ENCODE measurements around the gene ATP1B3.
A peak's percentile ranks its signal among the peaks of the same experiment; 100 is the strongest.
"Not testable (repeated sequence)": the region's sequence is repeated elsewhere in the genome, so short reads cannot be mapped to it uniquely, and the experiment has no call there.

The ATP1B3 gene

GRCh38 chr3:141860766-141861513 is 15.5 kb upstream of the ATP1B3 start:
- DNase-seq, result no peak

- no peak for DNase-seq
These were observed 14.1 kb upstream of the ATP1B3 start for GRCh38 chr3:141862279-141862816.

GRCh38 chr3:141863491-141863890 is 13.0 kb upstream of the ATP1B3 start:
- no peak for DNase-seq

GRCh38 chr3:141864281-141864970 is 12.0 kb upstream of the ATP1B3 start:
- DNase-seq, result no peak

- DNase-seq, result no peak
These were observed 11.3 kb upstream of the ATP1B3 start for GRCh38 chr3:141865101-141865500.

GRCh38 chr3:141870091-141870687 is 6.3 kb upstream of the ATP1B3 start:
- DNase-seq, result no peak

GRCh38 chr3:141875374-141875892 is 1.0 kb upstream of the ATP1B3 start:
- peak; percentile 56 for DNase-seq

- DNase-seq, result no peak
These were observed 506 bp upstream of the ATP1B3 start for GRCh38 chr3:141875893-141876380.

GRCh38 chr3:141876891-141877621 is 613 bp downstream of the ATP1B3 start:
- peak; percentile 14 for DNase-seq

GRCh38 chr3:141877911-141878310 is 1.5 kb downstream of the ATP1B3 start:
- DNase-seq, result no peak

- DNase-seq, result no peak
These were observed 1.9 kb downstream of the ATP1B3 start for GRCh38 chr3:141878326-141878725.

- DNase-seq, result no peak
These were observed 2.4 kb downstream of the ATP1B3 start for GRCh38 chr3:141878817-141879216.

- no peak for DNase-seq
These were observed 5.3 kb downstream of the ATP1B3 start for GRCh38 chr3:141881702-141882101.

- DNase-seq, result no peak
These were observed 10.6 kb downstream of the ATP1B3 start for GRCh38 chr3:141887051-141887450.

GRCh38 chr3:141888548-141888947 is 12.1 kb downstream of the ATP1B3 start:
- not testable (repeated sequence) for DNase-seq

- no peak for DNase-seq
These were observed 18.2 kb downstream of the ATP1B3 start for GRCh38 chr3:141894524-141895176.

GRCh38 chr3:141895731-141896130 is 19.3 kb downstream of the ATP1B3 start:
- no peak for DNase-seq

- no peak for DNase-seq
These were observed 22.5 kb downstream of the ATP1B3 start for GRCh38 chr3:141898908-141899307.

GRCh38 chr3:141900343-141900742 is 23.9 kb downstream of the ATP1B3 start:
- DNase-seq, result no peak

- no peak for DNase-seq
These were observed 25.5 kb downstream of the ATP1B3 start for GRCh38 chr3:141901914-141902313.

GRCh38 chr3:141904203-141904602 is 27.8 kb downstream of the ATP1B3 start:
- DNase-seq, result no peak

- DNase-seq, result no peak
These were observed 28.7 kb downstream of the ATP1B3 start for GRCh38 chr3:141905129-141905528.

Measured in NCI-H748 treated with DMSO at 0.1 percent for 48 hours (cell line).